ENCODE data around the gene TMBIM6.

The TMBIM6 gene

GRCh38 chr12:49809906-49810389, 68.6 kb downstream of the TMBIM6 start:
- Histone ChIP-seq H3K36me3 (ENCODE audit: control insufficient read depth, insufficient read depth, low read length) (peaks cover 6% of the 10 kb centered on the region), H3K4me3 (replicated peaks; ENCODE audit: low read depth, low read length) (no peak overlapping the region), H3K27me3 (replicated peaks; ENCODE audit: control insufficient read depth, insufficient read depth, low read length) (no peaks in the 10 kb centered on the region)
- no peak for TF ChIP-seq CTCF (IDR thresholded peaks at IDR 0.05; ENCODE audit: insufficient read depth, low read length, poor library complexity, severe bottlenecking)
- no peak for DNase-seq (ENCODE audit: extremely low read depth, insufficient read length)

GRCh38 chr12:49811136-49811535, 69.8 kb downstream of the TMBIM6 start:
- no peak for TF ChIP-seq CTCF (IDR thresholded peaks at IDR 0.05; ENCODE audit: insufficient read depth, low read length, poor library complexity, severe bottlenecking)
- Histone ChIP-seq H3K4me3 (replicated peaks; ENCODE audit: low read depth, low read length) (no peak overlapping the region), H3K36me3 (ENCODE audit: control insufficient read depth, insufficient read depth, low read length) (no peaks in the 10 kb centered on the region; the same call in 1 of the 2 replicates), H3K27me3 (replicated peaks; ENCODE audit: control insufficient read depth, insufficient read depth, low read length) (no peaks in the 10 kb centered on the region)
- DNase-seq (ENCODE audit: extremely low read depth, insufficient read length): no peak

- H3K36me3 ChIP-seq (ENCODE audit: control insufficient read depth, insufficient read depth, low read length): no peaks in the 10 kb centered on the region; the same call in 1 of the 2 replicates
- no peaks in the 10 kb centered on the region for H3K27me3 ChIP-seq (replicated peaks; ENCODE audit: control insufficient read depth, insufficient read depth, low read length)
- TF ChIP-seq CTCF (IDR thresholded peaks at IDR 0.05; ENCODE audit: insufficient read depth, low read length, poor library complexity, severe bottlenecking): no peak
- no peak for DNase-seq (ENCODE audit: extremely low read depth, insufficient read length)
- peak overlapping the region; percentile 39 for H3K4me3 ChIP-seq (replicated peaks; ENCODE audit: low read depth, low read length)
These were observed 70.6 kb downstream of the TMBIM6 start for GRCh38 chr12:49811961-49812401.

- no peaks in the 10 kb centered on the region for H3K27me3 ChIP-seq (replicated peaks; ENCODE audit: control insufficient read depth, insufficient read depth, low read length)
- no peak for TF ChIP-seq CTCF (IDR thresholded peaks at IDR 0.05; ENCODE audit: insufficient read depth, low read length, poor library complexity, severe bottlenecking)
These were observed 71.8 kb downstream of the TMBIM6 start for GRCh38 chr12:49813131-49813530.

More at GRCh38 chr12:49813131-49813530, 71.8 kb downstream of the TMBIM6 start:
- no peak for DNase-seq (ENCODE audit: extremely low read depth, insufficient read length)
- H3K36me3 ChIP-seq (ENCODE audit: control insufficient read depth, insufficient read depth, low read length): no peaks in the 10 kb centered on the region; the same call in 1 of the 2 replicates
- H3K4me3 ChIP-seq (replicated peaks; ENCODE audit: low read depth, low read length): no peak overlapping the region
